ENCODE measurements around the gene GCLC. TPM values are rescaled to one million over a fixed set of nuclear protein-coding genes. Genes with fewer than 3 reads are reported as not detected.

Gene GCLC
- total and polyA plus RNA-seq, 10 of the 15 experiments (the other 5 are each of a cell fraction or from before 2014, with no cell fraction given), result 6.5 to 23.6 (median 12.5) TPM

DNA sequence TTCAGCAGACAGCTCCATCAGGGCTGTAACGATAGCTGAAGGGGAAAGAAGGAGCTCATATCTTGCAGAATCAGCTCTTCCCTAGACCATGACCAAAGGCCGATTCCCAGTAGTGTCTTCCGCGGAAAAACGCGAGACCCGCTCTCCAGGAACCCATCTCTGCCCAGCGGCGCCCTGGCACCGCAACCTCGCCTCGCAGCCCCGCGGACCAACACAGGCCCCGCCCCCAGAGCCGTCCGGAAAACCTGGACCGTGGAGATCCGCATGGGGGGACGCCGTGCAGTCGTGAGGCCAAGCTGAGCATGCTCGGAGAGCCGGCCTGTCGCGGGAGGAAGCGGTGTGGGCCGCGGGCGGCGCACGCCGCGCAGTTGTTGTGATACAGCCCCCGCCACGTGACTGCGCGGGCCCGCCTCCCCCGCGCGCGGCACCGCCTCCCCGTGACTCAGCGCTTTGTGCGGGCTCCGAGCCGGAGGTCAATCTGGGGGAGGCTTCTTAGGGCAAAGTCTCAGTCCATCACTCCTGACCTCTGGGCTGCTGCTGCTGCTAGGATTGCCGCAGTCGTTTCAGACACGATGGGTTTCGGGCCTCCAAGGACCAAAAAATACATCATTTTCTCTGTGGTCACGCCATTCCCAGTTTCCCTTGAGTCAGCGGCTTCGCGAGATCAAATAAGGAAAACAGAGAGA, 3.1 kb upstream of the GCLC start (continued):
- TF ChIP-seq SUZ12 (IDR thresholded peaks at IDR 0.05; ENCODE audit: unreplicated experiment), result no peak
- TF ChIP-seq, protein P1, sequence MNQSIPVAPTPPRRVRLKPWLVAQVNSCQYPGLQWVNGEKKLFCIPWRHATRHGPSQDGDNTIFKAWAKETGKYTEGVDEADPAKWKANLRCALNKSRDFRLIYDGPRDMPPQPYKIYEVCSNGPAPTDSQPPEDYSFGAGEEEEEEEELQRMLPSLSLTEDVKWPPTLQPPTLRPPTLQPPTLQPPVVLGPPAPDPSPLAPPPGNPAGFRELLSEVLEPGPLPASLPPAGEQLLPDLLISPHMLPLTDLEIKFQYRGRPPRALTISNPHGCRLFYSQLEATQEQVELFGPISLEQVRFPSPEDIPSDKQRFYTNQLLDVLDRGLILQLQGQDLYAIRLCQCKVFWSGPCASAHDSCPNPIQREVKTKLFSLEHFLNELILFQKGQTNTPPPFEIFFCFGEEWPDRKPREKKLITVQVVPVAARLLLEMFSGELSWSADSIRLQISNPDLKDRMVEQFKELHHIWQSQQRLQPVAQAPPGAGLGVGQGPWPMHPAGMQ (IDR thresholded peaks at IDR 0.05; ENCODE audit: borderline replicate concordance), result no peak
- TF ChIP-seq, protein P2, sequence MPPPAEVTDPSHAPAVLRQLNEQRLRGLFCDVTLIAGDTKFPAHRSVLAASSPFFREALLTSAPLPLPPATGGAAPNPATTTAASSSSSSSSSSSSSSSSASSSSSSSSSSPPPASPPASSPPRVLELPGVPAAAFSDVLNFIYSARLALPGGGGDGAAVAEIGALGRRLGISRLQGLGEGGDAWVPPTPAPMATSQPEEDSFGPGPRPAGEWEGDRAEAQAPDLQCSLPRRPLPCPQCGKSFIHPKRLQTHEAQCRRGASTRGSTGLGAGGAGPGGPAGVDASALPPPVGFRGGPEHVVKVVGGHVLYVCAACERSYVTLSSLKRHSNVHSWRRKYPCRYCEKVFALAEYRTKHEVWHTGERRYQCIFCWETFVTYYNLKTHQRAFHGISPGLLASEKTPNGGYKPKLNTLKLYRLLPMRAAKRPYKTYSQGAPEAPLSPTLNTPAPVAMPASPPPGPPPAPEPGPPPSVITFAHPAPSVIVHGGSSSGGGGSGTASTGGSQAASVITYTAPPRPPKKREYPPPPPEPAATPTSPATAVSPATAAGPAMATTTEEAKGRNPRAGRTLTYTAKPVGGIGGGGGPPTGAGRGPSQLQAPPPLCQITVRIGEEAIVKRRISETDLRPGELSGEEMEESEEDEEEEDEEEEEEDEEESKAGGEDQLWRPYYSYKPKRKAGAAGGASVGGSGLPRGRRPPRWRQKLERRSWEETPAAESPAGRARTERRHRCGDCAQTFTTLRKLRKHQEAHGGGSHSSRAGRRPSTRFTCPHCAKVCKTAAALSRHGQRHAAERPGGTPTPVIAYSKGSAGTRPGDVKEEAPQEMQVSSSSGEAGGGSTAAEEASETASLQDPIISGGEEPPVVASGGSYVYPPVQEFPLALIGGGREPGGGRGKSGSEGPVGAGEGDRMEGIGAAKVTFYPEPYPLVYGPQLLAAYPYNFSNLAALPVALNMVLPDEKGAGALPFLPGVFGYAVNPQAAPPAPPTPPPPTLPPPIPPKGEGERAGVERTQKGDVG (CRISPR knock-in tag; IDR thresholded peaks at IDR 0.05), result no peak
- TF ChIP-seq RELA (IDR thresholded peaks at IDR 0.05; ENCODE audit: borderline replicate concordance, partially characterized antibody), result no peak
- TF ChIP-seq MYB (IDR thresholded peaks at IDR 0.05; ENCODE audit: borderline replicate concordance, low read depth, low read length), result 0 out of 2 replicates have a peak, but pooled peaks have one; percentile 19
- TF ChIP-seq ZSCAN29 (IDR thresholded peaks at IDR 0.05), result peak; percentile 71; the same call in 1 of the 2 replicates
- TF ChIP-seq BRCA1 (IDR thresholded peaks at IDR 0.05; ENCODE audit: low read depth, low read length), result no peak
- TF ChIP-seq, protein P3, sequence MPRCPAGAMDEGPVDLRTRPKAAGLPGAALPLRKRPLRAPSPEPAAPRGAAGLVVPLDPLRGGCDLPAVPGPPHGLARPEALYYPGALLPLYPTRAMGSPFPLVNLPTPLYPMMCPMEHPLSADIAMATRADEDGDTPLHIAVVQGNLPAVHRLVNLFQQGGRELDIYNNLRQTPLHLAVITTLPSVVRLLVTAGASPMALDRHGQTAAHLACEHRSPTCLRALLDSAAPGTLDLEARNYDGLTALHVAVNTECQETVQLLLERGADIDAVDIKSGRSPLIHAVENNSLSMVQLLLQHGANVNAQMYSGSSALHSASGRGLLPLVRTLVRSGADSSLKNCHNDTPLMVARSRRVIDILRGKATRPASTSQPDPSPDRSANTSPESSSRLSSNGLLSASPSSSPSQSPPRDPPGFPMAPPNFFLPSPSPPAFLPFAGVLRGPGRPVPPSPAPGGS (IDR thresholded peaks at IDR 0.05; ENCODE audit: borderline replicate concordance, insufficient read depth, low read depth, low read length, poor library complexity, severe bottlenecking), result no peak
- no peak for TF ChIP-seq ZNF217 (IDR thresholded peaks at IDR 0.05)
- no peak for TF ChIP-seq RB1 (IDR thresholded peaks at IDR 0.05; ENCODE audit: borderline replicate concordance)
- TF ChIP-seq RAD21 (IDR thresholded peaks at IDR 0.05; ENCODE audit: insufficient read depth, low read depth, low read length), result no peak
- peak; percentile 99 for TF ChIP-seq SP1 (IDR thresholded peaks at IDR 0.05; ENCODE audit: low read depth, low read length)
- no peak for TF ChIP-seq ZZZ3 (IDR thresholded peaks at IDR 0.05; ENCODE audit: control insufficient read depth, insufficient read length, low read depth)
- peak; percentile 32; the same call in 1 of the 3 replicates for TF ChIP-seq POU2F2 (IDR thresholded peaks at IDR 0.05; ENCODE audit: borderline replicate concordance, low read depth, low read length)
- TF ChIP-seq, protein P4, sequence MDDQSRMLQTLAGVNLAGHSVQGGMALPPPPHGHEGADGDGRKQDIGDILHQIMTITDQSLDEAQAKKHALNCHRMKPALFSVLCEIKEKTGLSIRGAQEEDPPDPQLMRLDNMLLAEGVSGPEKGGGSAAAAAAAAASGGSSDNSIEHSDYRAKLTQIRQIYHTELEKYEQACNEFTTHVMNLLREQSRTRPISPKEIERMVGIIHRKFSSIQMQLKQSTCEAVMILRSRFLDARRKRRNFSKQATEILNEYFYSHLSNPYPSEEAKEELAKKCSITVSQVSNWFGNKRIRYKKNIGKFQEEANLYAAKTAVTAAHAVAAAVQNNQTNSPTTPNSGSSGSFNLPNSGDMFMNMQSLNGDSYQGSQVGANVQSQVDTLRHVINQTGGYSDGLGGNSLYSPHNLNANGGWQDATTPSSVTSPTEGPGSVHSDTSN (IDR thresholded peaks at IDR 0.05; ENCODE audit: insufficient replicate concordance, low read depth, low read length), result no peak
- TF ChIP-seq SMARCA5 (IDR thresholded peaks at IDR 0.05), result no peak
- TF ChIP-seq SPI1 (IDR thresholded peaks at IDR 0.05; ENCODE audit: borderline replicate concordance, insufficient read depth, low read depth, low read length), result peak; percentile 35; the same call in 1 of the 2 replicates
- peak; percentile 89 for TF ChIP-seq YY1 (IDR thresholded peaks at IDR 0.05; ENCODE audit: low read depth, low read length)
- no peak for TF ChIP-seq NFXL1 (IDR thresholded peaks at IDR 0.05; ENCODE audit: borderline replicate concordance)
- no peak for TF ChIP-seq POLR2AphosphoS5 (IDR thresholded peaks at IDR 0.05; ENCODE audit: low read length)
- TF ChIP-seq ZNF384 (IDR thresholded peaks at IDR 0.05; ENCODE audit: borderline replicate concordance, low read depth, low read length), result no peak
- TF ChIP-seq, protein P5, sequence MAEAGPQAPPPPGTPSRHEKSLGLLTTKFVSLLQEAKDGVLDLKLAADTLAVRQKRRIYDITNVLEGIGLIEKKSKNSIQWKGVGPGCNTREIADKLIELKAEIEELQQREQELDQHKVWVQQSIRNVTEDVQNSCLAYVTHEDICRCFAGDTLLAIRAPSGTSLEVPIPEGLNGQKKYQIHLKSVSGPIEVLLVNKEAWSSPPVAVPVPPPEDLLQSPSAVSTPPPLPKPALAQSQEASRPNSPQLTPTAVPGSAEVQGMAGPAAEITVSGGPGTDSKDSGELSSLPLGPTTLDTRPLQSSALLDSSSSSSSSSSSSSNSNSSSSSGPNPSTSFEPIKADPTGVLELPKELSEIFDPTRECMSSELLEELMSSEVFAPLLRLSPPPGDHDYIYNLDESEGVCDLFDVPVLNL (IDR thresholded peaks at IDR 0.05; ENCODE audit: low read depth, low read length), result no peak

All from GM12878 (cell line).